Ishikawa (cell line): ENCODE data around the gene MAPK1.

Experiments
- CEBPB ChIP-seq: IDR thresholded peaks from 2 replicates; pipeline ENCODE4 v1.6.1; 2012
- CREB1 ChIP-seq: IDR thresholded peaks from 2 replicates; pipeline ENCODE4 v1.6.1; 2012; ENCODE audit warnings: low read depth
- EP300 ChIP-seq: IDR thresholded peaks from 2 replicates; pipeline ENCODE4 v1.6.1; 2012; ENCODE audit warnings: borderline replicate concordance
- RAD21 ChIP-seq: IDR thresholded peaks from 2 replicates; pipeline ENCODE4 v1.6.1; 2012; ENCODE audit warnings: low read depth
- ZBTB7A ChIP-seq: IDR thresholded peaks from 2 replicates; pipeline ENCODE4 v1.6.1; 2012; ENCODE audit warnings: low read depth
- TF ChIP-seq, protein P1 (sequence below): IDR thresholded peaks from 2 replicates; pipeline ENCODE4 v1.6.1; 2012

GRCh38 chr22:21832291-21833290, 34.9 kb downstream of the MAPK1 start:
- TF ChIP-seq, protein P1, sequence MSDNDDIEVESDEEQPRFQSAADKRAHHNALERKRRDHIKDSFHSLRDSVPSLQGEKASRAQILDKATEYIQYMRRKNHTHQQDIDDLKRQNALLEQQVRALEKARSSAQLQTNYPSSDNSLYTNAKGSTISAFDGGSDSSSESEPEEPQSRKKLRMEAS = no peak
- TF ChIP-seq CEBPB (no peak), RAD21 (no peak), EP300 (no peak), CREB1 (no peak), ZBTB7A (no peak)
